ENCODE data around the gene KCNQ1.

DNA sequence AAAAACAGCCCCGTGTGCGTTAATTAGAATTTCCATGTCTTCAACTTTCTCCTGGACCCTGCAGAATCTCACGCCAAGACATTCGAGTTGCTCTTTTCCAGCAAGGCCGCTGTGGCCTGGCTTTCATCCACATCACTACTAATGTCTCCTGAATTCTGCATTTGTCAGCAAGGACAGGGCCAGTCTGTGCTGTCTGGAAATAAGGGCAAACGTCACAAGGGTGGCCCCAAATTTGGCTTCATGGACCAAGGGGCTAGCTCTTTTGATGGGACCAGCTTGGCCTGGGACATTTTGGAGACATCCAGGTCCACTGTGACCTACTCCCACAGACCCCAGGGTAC is 221.6 kb downstream of the KCNQ1 start:
- no peak for TF ChIP-seq POLR2AphosphoS5 (IDR thresholded peaks at IDR 0.05; ENCODE audit: low read depth, low read length)
- TF ChIP-seq YY1 (IDR thresholded peaks at IDR 0.05; ENCODE audit: low read depth): no peak
- TF ChIP-seq, protein P1, sequence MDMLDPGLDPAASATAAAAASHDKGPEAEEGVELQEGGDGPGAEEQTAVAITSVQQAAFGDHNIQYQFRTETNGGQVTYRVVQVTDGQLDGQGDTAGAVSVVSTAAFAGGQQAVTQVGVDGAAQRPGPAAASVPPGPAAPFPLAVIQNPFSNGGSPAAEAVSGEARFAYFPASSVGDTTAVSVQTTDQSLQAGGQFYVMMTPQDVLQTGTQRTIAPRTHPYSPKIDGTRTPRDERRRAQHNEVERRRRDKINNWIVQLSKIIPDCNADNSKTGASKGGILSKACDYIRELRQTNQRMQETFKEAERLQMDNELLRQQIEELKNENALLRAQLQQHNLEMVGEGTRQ (IDR thresholded peaks at IDR 0.05; ENCODE audit: borderline replicate concordance, low read depth, low read length): no peak
- TF ChIP-seq RFX5 (IDR thresholded peaks at IDR 0.05; ENCODE audit: low read length): no peak
- no peak for TF ChIP-seq SIN3A (IDR thresholded peaks at IDR 0.05; ENCODE audit: borderline replicate concordance, low read depth, low read length)
- TF ChIP-seq, protein P2, sequence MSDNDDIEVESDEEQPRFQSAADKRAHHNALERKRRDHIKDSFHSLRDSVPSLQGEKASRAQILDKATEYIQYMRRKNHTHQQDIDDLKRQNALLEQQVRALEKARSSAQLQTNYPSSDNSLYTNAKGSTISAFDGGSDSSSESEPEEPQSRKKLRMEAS (IDR thresholded peaks at IDR 0.05; ENCODE audit: low read depth): no peak
- TF ChIP-seq EP300 (IDR thresholded peaks at IDR 0.05; ENCODE audit: borderline replicate concordance in 1 of 2, low read depth in 1 of 2, low read length in 1 of 2): no peak
- TF ChIP-seq, protein P3, sequence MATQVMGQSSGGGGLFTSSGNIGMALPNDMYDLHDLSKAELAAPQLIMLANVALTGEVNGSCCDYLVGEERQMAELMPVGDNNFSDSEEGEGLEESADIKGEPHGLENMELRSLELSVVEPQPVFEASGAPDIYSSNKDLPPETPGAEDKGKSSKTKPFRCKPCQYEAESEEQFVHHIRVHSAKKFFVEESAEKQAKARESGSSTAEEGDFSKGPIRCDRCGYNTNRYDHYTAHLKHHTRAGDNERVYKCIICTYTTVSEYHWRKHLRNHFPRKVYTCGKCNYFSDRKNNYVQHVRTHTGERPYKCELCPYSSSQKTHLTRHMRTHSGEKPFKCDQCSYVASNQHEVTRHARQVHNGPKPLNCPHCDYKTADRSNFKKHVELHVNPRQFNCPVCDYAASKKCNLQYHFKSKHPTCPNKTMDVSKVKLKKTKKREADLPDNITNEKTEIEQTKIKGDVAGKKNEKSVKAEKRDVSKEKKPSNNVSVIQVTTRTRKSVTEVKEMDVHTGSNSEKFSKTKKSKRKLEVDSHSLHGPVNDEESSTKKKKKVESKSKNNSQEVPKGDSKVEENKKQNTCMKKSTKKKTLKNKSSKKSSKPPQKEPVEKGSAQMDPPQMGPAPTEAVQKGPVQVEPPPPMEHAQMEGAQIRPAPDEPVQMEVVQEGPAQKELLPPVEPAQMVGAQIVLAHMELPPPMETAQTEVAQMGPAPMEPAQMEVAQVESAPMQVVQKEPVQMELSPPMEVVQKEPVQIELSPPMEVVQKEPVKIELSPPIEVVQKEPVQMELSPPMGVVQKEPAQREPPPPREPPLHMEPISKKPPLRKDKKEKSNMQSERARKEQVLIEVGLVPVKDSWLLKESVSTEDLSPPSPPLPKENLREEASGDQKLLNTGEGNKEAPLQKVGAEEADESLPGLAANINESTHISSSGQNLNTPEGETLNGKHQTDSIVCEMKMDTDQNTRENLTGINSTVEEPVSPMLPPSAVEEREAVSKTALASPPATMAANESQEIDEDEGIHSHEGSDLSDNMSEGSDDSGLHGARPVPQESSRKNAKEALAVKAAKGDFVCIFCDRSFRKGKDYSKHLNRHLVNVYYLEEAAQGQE (IDR thresholded peaks at IDR 0.05; ENCODE audit: low read depth, low read length): no peak
- TF ChIP-seq, protein P4, sequence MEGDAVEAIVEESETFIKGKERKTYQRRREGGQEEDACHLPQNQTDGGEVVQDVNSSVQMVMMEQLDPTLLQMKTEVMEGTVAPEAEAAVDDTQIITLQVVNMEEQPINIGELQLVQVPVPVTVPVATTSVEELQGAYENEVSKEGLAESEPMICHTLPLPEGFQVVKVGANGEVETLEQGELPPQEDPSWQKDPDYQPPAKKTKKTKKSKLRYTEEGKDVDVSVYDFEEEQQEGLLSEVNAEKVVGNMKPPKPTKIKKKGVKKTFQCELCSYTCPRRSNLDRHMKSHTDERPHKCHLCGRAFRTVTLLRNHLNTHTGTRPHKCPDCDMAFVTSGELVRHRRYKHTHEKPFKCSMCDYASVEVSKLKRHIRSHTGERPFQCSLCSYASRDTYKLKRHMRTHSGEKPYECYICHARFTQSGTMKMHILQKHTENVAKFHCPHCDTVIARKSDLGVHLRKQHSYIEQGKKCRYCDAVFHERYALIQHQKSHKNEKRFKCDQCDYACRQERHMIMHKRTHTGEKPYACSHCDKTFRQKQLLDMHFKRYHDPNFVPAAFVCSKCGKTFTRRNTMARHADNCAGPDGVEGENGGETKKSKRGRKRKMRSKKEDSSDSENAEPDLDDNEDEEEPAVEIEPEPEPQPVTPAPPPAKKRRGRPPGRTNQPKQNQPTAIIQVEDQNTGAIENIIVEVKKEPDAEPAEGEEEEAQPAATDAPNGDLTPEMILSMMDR (IDR thresholded peaks at IDR 0.05): no peak
- no peak for TF ChIP-seq TAF1 (IDR thresholded peaks at IDR 0.05; ENCODE audit: borderline replicate concordance, low read depth, low read length)

Data from SK-N-SH (cell line).